Brain microvascular endothelial cell (primary cell): ENCODE measurements around the gene RTRAF.

ENCODE experiments used
- DNase-seq: peaks from one replicate; pipeline ENCODE4 v3.0.0-alpha.2; 2020
- H3K27ac ChIP-seq: fragments of 250-450 bp; sonication (Bioruptor Pico); 2 replicates; pipeline ENCODE4 v1.5.1; 2020; ENCODE audit warnings: mild to moderate bottlenecking, moderate library complexity
- H3K27me3 ChIP-seq: fragments of 250-450 bp; sonication (Bioruptor Pico); replicated peaks from 2 replicates; pipeline ENCODE4 v1.5.1; 2020; ENCODE audit warnings: mild to moderate bottlenecking
- H3K36me3 ChIP-seq: fragments of 250-450 bp; sonication (Bioruptor Pico); replicated peaks from 2 replicates; pipeline ENCODE4 v1.5.1; 2020; ENCODE audit warnings: mild to moderate bottlenecking
- H3K4me3 ChIP-seq: 2 replicates; pipeline ENCODE4 v1.5.1; 2011; ENCODE audit warnings: low read depth, mild to moderate bottlenecking, control low read depth, low read length, moderate library complexity
- in situ Hi-C: cut with HindIII; loops from 2 replicates; pipeline ENCODE4 v1.10.0; 2017; ENCODE audit warnings: low sequenced_read_pairs, low pct_ligation_motif_present
- TF ChIP-seq, protein P1 (sequence below): IDR thresholded peaks from 2 replicates; pipeline ENCODE4 v1.5.1; 2011; ENCODE audit warnings: low read depth, mild to moderate bottlenecking, moderate library complexity, low read length, control low read depth, inconsistent platforms; ENCODE audit errors: missing control alignments

RTRAF gene

DNA sequence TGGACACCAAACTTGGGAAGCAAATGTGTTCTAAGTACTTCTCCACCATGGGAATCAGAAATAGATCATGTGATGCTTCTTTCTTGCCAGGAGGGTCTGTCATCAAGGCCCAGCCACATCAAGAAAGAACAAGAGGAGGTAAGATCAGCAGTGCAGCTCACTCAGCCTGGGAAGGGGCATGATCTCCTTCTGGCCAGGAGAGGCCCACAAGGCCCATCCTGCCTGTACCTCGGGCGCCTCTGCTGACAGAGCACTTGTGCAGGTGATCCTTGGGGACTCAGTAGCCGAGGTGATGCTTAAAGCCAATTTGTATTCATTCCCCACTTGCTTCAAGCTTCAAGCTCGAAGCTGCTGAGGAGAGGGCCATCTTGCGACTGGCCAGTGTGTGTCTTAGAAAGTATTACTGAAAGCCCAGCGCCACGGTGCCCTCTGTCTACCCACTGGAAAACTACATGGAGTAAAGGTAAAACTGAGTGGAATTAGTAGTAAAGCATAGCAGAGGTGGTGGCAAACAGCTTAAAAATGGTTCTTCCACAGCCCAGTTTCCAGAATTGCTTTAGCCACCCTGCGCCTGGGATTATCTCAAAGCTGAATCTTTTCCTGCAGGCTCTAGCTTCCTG lies 26.2 kb downstream of the RTRAF start:
- peak; percentile 41 for DNase-seq
- H3K27me3 ChIP-seq: no peaks in the 10 kb centered on the region
- TF ChIP-seq, protein P1, sequence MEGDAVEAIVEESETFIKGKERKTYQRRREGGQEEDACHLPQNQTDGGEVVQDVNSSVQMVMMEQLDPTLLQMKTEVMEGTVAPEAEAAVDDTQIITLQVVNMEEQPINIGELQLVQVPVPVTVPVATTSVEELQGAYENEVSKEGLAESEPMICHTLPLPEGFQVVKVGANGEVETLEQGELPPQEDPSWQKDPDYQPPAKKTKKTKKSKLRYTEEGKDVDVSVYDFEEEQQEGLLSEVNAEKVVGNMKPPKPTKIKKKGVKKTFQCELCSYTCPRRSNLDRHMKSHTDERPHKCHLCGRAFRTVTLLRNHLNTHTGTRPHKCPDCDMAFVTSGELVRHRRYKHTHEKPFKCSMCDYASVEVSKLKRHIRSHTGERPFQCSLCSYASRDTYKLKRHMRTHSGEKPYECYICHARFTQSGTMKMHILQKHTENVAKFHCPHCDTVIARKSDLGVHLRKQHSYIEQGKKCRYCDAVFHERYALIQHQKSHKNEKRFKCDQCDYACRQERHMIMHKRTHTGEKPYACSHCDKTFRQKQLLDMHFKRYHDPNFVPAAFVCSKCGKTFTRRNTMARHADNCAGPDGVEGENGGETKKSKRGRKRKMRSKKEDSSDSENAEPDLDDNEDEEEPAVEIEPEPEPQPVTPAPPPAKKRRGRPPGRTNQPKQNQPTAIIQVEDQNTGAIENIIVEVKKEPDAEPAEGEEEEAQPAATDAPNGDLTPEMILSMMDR: peak; percentile 77
- H3K36me3 ChIP-seq: peaks cover 66% of the 10 kb centered on the region
- in situ Hi-C loops: no loop called here
- no peak overlapping the region for H3K27ac ChIP-seq
- H3K4me3 ChIP-seq: no peak overlapping the region

DNA sequence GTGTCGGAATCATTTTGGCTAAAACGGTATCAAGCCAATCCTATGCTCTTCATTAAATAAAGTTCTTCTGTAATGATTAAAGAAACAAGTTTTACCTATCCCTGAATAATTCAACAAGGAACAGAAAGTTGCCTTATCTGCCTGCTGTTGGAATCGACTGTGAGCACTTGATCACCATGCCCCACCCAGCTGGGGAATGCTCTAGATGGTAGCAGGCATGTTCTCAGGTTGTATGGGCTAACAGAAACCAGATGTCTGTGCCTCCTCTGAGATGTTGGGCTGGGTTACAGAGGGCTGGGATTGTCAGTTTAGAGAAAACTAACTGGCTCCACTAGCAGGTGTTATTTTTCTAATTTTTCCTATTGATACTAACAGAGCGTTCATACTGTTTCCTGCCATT lies 28.9 kb downstream of the RTRAF start:
- TF ChIP-seq, protein P1: no peak
- DNase-seq: no peak
- Histone ChIP-seq H3K27ac (no peak overlapping the region), H3K27me3 (no peaks in the 10 kb centered on the region), H3K4me3 (no peak overlapping the region), H3K36me3 (peaks cover 50% of the 10 kb centered on the region)
- in situ Hi-C loops: no loop called here

DNA sequence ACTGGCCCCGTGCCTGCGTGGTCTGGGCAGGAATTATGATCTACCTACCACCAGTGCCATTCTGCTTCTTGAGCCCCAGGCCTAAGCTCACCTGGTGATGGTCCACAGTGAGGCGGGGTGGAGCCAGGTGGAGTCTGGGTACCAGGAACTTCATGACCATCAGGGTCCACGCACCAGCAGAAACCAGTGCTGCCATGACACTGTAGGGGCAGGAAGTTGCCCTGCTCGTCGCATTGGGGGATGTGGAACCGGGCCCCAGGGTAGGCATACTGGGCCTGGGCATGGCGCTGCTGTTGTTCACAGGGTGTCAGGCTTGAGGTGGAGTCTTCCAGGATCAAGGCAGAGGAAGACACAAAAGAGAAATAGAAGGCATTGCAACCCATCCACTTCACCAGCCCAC lies 29.6 kb downstream of the RTRAF start:
- in situ Hi-C loops: no loop called here
- peaks cover 44% of the 10 kb centered on the region for H3K36me3 ChIP-seq
- H3K27ac ChIP-seq: no peak overlapping the region
- TF ChIP-seq, protein P1: no peak
- no peak for DNase-seq
- no peaks in the 10 kb centered on the region for H3K27me3 ChIP-seq
- H3K4me3 ChIP-seq: no peak overlapping the region

- DNase-seq: no peak
- Histone ChIP-seq H3K27me3 (no peaks in the 10 kb centered on the region), H3K27ac (no peak overlapping the region), H3K4me3 (no peak overlapping the region), H3K36me3 (peaks cover 33% of the 10 kb centered on the region)
- TF ChIP-seq, protein P1: no peak
- in situ Hi-C loops: no loop called here
These were observed 30.9 kb downstream of the RTRAF start for GRCh38 chr14:52020161-52020714.

- Histone ChIP-seq H3K27ac (no peak overlapping the region), H3K27me3 (no peaks in the 10 kb centered on the region), H3K4me3 (no peak overlapping the region), H3K36me3 (peaks cover 32% of the 10 kb centered on the region)
- in situ Hi-C loops: no loop called here
- TF ChIP-seq, protein P1: no peak
- DNase-seq: no peak
These were observed 31.7 kb downstream of the RTRAF start for GRCh38 chr14:52020866-52021717.
